ENCODE results near the gene ACKR2. TPM values are rescaled to one million over a fixed set of nuclear protein-coding genes. Genes with fewer than 3 reads are reported as not detected.
A peak's percentile ranks its signal among the peaks of the same experiment; 100 is the strongest.

Gene ACKR2
- total RNA-seq: 0.66 and 0.88 TPM in 2 replicates

DNA sequence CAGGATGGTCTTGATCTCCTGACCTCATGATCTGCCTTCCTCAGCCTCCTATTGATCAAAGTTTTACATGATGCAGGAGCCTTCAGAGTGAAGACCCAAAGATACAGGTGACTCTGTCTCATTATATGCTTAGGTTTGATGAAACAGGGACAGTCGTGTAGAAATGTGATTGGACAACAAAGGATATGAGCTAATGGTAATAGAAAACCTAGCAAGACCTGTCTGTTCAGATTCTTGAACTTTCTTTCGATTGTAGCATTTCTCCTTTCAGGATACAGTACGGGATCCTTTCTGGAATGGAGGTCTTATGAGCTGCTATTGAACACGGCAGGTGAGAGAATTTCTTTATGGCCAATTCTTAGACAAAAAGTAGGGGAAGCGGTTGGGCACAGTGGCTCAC is at the start of gene ACKR2:
Gene ACKR2, plus strand, starts transcription at position 244 of the 400 bp plus-strand sequence. CDS start 55,058 bp downstream, outside the sequence.
- DNase-seq (ENCODE audit: low spot score): no peak
- Mint-ChIP-seq H3K36me3 (ENCODE audit: low read depth) (no peaks in the 10 kb centered on the region), H3K27me3 (ENCODE audit: insufficient read depth) (peaks cover 41% of the 10 kb centered on the region), H3K4me3 (no peak within 1 kb of the TSS), H3K9me3 (no peaks in the 10 kb centered on the region), H3K4me1 (ENCODE audit: low read depth) (peaks cover 8% of the 10 kb centered on the region), H3K27ac (no peak within 1 kb of the TSS)
- intact Hi-C loops (cut with micrococcal nuclease): loop anchor here (10.0 kb wide), 1 partner anchor 1526 kb away; the partner anchor contains the start of gene TCAIM

DNA sequence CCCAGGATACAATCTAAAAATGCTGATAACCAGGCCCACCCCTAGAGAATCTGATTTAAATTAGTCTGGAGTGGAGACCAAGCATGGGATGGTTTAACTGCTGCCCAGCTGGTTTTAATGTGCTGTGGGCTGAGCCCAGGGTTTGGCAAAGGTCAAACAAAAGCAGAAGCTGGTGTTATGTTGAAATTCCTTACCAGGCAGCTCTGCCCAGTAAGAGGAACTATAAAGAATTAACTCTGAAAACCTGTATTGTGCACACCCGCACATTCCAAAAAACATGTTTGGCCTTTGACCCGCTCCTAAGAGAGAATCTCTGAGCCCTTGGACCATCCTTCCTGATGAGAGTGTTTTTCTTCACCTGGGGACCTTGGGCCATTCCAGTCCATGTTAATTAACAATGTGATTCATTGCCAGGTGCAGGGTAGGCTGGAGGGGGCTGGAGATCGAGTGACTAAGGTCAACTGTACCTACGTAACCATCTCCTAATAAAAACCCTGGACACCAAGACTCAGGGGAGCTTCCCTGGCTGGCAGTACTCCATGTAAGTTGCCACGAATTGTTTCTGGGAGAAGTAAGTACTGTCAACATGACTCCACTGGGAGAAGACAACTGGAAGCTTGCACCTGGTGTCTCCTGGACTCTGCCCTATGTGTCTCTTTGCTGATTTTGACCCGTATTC is 47.1 kb upstream of the ACKR2 start:
- H3K9me3 Mint-ChIP-seq: no peaks in the 10 kb centered on the region
- no peak overlapping the region for H3K27ac Mint-ChIP-seq
- H3K4me1 Mint-ChIP-seq (ENCODE audit: low read depth): no peaks in the 10 kb centered on the region
- no peaks in the 10 kb centered on the region for H3K36me3 Mint-ChIP-seq (ENCODE audit: low read depth)
- H3K27me3 Mint-ChIP-seq (ENCODE audit: insufficient read depth): peaks cover 8% of the 10 kb centered on the region
- no peak overlapping the region for H3K4me3 Mint-ChIP-seq
- intact Hi-C loops (cut with micrococcal nuclease): no loop called here
- no peak for DNase-seq (ENCODE audit: low spot score)

- no peaks in the 10 kb centered on the region for H3K9me3 Mint-ChIP-seq
- H3K4me1 Mint-ChIP-seq (ENCODE audit: low read depth): no peaks in the 10 kb centered on the region
- DNase-seq (ENCODE audit: low spot score): no peak
- intact Hi-C loops (cut with micrococcal nuclease): no loop called here
- H3K36me3 Mint-ChIP-seq (ENCODE audit: low read depth): no peaks in the 10 kb centered on the region
- H3K4me3 Mint-ChIP-seq: no peak overlapping the region
- peaks cover 8% of the 10 kb centered on the region for H3K27me3 Mint-ChIP-seq (ENCODE audit: insufficient read depth)
- H3K27ac Mint-ChIP-seq: no peak overlapping the region
Measured at GRCh38 chr3:42763021-42763420, 46.2 kb upstream of the ACKR2 start.

GRCh38 chr3:42764115-42764514 is 45.1 kb upstream of the ACKR2 start:
- intact Hi-C loops (cut with micrococcal nuclease): no loop called here
- H3K36me3 Mint-ChIP-seq (ENCODE audit: low read depth): no peaks in the 10 kb centered on the region
- H3K27ac Mint-ChIP-seq: no peak overlapping the region

DNA sequence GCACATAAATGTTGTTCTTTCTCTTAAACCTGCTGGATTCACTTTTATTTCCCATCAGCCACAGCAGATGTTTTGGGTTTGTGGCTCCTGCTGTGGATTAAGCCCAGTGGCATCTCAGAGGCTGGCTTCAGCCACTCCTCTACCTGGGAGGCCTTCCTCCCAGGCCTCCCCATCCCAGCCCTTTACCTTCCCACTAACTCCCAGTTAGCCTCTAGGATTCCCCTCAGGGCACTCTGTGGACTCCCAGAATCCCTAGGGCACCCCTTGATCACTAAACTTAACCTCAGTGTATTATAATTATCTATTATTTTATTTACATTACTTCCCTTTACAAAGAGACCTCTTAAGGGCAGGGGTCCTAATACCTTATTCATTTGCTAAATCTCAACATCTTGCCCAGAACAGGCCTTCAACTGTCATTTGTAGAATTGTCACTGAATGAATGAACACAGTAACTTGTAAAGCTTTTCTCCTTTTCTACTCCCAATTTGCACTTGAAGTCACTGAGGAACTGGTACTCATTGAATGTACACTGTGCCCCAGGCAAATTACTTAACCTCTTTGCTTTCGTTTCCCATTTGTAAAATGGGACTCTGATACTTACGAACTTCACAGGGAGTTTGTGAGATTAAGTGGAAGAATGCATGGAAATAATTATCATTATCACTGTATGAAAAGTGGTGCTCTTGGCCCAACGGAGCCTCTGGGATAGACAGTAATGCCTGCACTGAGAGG is 44.5 kb upstream of the ACKR2 start:
- Mint-ChIP-seq H3K4me1 (ENCODE audit: low read depth) (no peaks in the 10 kb centered on the region), H3K27ac (no peak overlapping the region), H3K36me3 (ENCODE audit: low read depth) (no peaks in the 10 kb centered on the region), H3K4me3 (no peak overlapping the region), H3K27me3 (ENCODE audit: insufficient read depth) (peaks cover 8% of the 10 kb centered on the region), H3K9me3 (no peaks in the 10 kb centered on the region)
- intact Hi-C loops (cut with micrococcal nuclease): no loop called here
- no peak for DNase-seq (ENCODE audit: low spot score)

More at GRCh38 chr3:42764115-42764514, 45.1 kb upstream of the ACKR2 start:
- Mint-ChIP-seq H3K4me3 (no peak overlapping the region), H3K27me3 (ENCODE audit: insufficient read depth) (peaks cover 8% of the 10 kb centered on the region), H3K9me3 (no peaks in the 10 kb centered on the region), H3K4me1 (ENCODE audit: low read depth) (no peaks in the 10 kb centered on the region)
- DNase-seq (ENCODE audit: low spot score): no peak

DNA sequence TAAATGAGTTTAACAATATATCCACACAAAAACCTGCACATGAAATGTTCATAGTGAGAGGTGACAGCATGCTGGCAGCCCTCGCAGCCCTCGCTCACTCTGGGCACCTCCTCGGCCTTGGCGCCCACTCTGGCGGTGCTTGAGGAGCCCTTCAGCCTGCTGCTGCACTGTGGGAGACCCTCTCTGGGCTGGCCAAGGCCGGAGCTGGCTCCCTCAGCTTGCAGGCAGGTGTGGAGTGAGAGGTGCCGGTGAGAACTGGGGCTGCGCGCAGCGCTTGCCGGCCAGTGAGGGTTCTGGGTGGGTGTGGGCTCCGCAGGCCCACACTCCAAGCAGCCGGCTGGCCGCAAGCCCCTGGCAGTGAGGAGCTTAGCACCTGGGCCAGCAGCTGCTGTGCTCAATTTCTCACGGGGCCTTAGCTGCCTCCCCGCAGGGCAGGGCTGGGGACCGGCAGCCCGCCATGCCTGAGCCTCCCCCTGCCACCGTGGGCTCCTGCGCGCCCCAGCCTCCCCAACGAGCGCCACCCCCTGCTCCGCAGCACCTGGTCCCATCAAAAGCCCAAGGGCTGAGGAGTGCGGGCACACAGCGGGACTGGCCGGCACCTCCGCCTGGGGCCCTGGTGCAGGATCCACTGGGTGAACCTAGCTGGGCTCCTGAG is 39.6 kb upstream of the ACKR2 start:
- peaks cover 12% of the 10 kb centered on the region for H3K4me1 Mint-ChIP-seq (ENCODE audit: low read depth)
- DNase-seq (ENCODE audit: low spot score): no peak
- no peaks in the 10 kb centered on the region for H3K36me3 Mint-ChIP-seq (ENCODE audit: low read depth)
- H3K4me3 Mint-ChIP-seq: no peak overlapping the region
- peaks cover 17% of the 10 kb centered on the region for H3K27me3 Mint-ChIP-seq (ENCODE audit: insufficient read depth)
- no peaks in the 10 kb centered on the region for H3K9me3 Mint-ChIP-seq
- intact Hi-C loops (cut with micrococcal nuclease): loop anchor here (5.0 kb wide), 1 partner anchor 518 kb away; the partner anchor contains the start of gene SNRK
- H3K27ac Mint-ChIP-seq: no peak overlapping the region

- Mint-ChIP-seq H3K4me3 (no peak overlapping the region), H3K9me3 (no peaks in the 10 kb centered on the region), H3K27ac (peak overlapping the region; percentile 44), H3K4me1 (ENCODE audit: low read depth) (peaks cover 12% of the 10 kb centered on the region), H3K36me3 (ENCODE audit: low read depth) (no peaks in the 10 kb centered on the region), H3K27me3 (ENCODE audit: insufficient read depth) (peaks cover 15% of the 10 kb centered on the region)
- intact Hi-C loops (cut with micrococcal nuclease): loop anchor here (5.0 kb wide), 1 partner anchor 516 kb away; the partner anchor contains the start of gene SNRK
- no peak for DNase-seq (ENCODE audit: low spot score)
Measured at GRCh38 chr3:42771271-42771670, 38.0 kb upstream of the ACKR2 start.

- Mint-ChIP-seq H3K27ac (peak within 1 kb of the TSS; percentile 85), H3K27me3 (ENCODE audit: insufficient read depth) (peaks cover 9% of the 10 kb centered on the region), H3K9me3 (no peaks in the 10 kb centered on the region), H3K4me1 (ENCODE audit: low read depth) (peaks cover 12% of the 10 kb centered on the region), H3K4me3 (peak within 1 kb of the TSS; percentile 85), H3K36me3 (ENCODE audit: low read depth) (no peaks in the 10 kb centered on the region)
- intact Hi-C loops (cut with micrococcal nuclease): loop anchor here (1.0 to 5.0 kb wide), 7 partner anchors 31 to 848 kb away; partner anchors contain the start of genes HIGD1A, NKTR and SNRK
- peak; percentile 86 for DNase-seq (ENCODE audit: low spot score)
Measured at GRCh38 chr3:42772670-42773408, 36.4 kb upstream of the ACKR2 start, which contains the start of gene CCDC13. Gene CCDC13 (minus strand): TSS chr3:42773253. CDS start chr3:42758345, 14,908 bp downstream.

DNA sequence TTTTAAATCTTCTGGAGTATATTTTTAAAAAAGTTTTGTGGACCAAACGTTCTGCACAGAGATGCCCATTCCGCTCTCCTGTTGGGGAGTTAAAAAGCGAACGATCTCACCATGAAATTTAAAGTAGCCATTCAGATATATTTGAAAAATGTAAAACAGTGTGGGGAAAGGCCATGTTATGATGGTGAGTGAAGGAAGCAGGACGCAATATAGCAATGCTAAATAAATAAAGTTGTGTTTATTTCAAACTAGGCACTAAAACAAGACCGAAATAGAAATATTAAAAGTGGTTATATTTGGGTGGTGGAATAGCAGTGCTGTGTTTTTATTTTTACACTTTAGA is 35.9 kb upstream of the ACKR2 start:
- DNase-seq (ENCODE audit: low spot score): no peak
- intact Hi-C loops (cut with micrococcal nuclease): loop anchor here (1.0 to 5.0 kb wide), 7 partner anchors 31 to 847 kb away; partner anchors contain the start of genes HIGD1A, NKTR and SNRK
- H3K4me1 Mint-ChIP-seq (ENCODE audit: low read depth): peaks cover 12% of the 10 kb centered on the region
- H3K4me3 Mint-ChIP-seq: peak overlapping the region; percentile 85
- H3K36me3 Mint-ChIP-seq (ENCODE audit: low read depth): no peaks in the 10 kb centered on the region
- peaks cover 9% of the 10 kb centered on the region for H3K27me3 Mint-ChIP-seq (ENCODE audit: insufficient read depth)
- H3K9me3 Mint-ChIP-seq: no peaks in the 10 kb centered on the region
- H3K27ac Mint-ChIP-seq: peak overlapping the region; percentile 85

DNA sequence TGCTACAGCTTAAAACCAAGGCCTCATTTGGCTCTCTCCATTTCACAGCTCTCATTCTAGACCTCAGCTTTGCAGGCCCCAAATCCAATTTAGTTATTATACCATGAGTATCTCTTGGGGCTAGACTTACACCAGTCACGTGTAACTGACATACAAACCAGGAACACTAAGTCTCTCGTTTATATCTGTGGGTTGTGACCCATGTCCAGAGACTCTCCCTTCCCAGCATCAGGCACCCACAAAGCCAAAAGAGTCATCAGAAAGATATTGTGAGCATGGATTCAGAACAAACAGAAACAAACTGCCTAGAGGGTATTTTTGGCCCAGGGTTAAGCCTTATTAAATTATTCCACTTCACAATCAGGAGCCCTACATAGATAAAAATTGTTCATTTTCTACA is 30.6 kb upstream of the ACKR2 start:
- no peaks in the 10 kb centered on the region for H3K9me3 Mint-ChIP-seq
- no peak overlapping the region for H3K4me3 Mint-ChIP-seq
- no peak overlapping the region for H3K27ac Mint-ChIP-seq
- no peaks in the 10 kb centered on the region for H3K27me3 Mint-ChIP-seq (ENCODE audit: insufficient read depth)
- H3K36me3 Mint-ChIP-seq (ENCODE audit: low read depth): peaks cover 9% of the 10 kb centered on the region
- no peak for DNase-seq (ENCODE audit: low spot score)
- intact Hi-C loops (cut with micrococcal nuclease): no loop called here
- peaks cover 6% of the 10 kb centered on the region for H3K4me1 Mint-ChIP-seq (ENCODE audit: low read depth)

DNA sequence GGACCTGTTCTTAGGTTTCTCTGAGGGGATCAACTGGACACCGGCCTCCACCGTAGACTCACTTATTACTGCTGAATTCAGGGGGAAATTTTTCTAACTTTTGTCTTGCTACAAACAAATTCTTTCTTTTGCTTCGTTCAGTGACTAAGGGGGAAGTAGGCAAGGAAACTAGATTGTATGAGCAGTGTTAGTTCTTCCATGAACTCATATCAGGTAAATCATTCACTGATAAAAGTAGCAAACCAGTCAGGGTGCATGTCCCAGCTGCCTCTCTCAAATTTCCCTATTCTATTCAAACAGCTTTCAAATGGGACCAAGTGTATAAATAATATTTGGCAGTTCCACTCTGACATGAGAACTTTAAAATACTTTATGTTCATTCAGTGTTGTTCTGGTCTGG is 28.8 kb upstream of the ACKR2 start:
- peaks cover 6% of the 10 kb centered on the region for H3K4me1 Mint-ChIP-seq (ENCODE audit: low read depth)
- DNase-seq (ENCODE audit: low spot score): no peak
- H3K27ac Mint-ChIP-seq: no peak overlapping the region
- H3K9me3 Mint-ChIP-seq: no peaks in the 10 kb centered on the region
- no peak overlapping the region for H3K4me3 Mint-ChIP-seq
- H3K27me3 Mint-ChIP-seq (ENCODE audit: insufficient read depth): no peaks in the 10 kb centered on the region
- peaks cover 10% of the 10 kb centered on the region for H3K36me3 Mint-ChIP-seq (ENCODE audit: low read depth)
- intact Hi-C loops (cut with micrococcal nuclease): loop anchor here (2.0 kb wide), 1 partner anchor 50 kb away; no protein-coding TSS in a partner anchor

Measured in activated T-helper 1 cell treated with anti-CD3 and anti-CD28 coated beads, Interleukin-12 subunit alpha, Interleukin-12 subunit beta, Interleukin-2, Interleukin-4 antibody, amounts not matched to agents 30 ng/mL and 10 ng/mL and 1 ng/mL, durations not matched to agents 14 hours and 24 hours and 36 hours (primary cell).